SK-N-SH (cell line): ENCODE data around the gene IL9R.

Source experiments
- FOXM1 ChIP-seq: IDR thresholded peaks from 2 replicates; pipeline ENCODE4 v1.4.0; 2012; ENCODE audit warnings: low read depth, mild to moderate bottlenecking
- GABPA ChIP-seq: IDR thresholded peaks from 2 replicates; pipeline ENCODE4 v1.4.0; 2012; ENCODE audit warnings: low read depth, mild to moderate bottlenecking
- MXI1 ChIP-seq: IDR thresholded peaks from 2 replicates; pipeline ENCODE4 v1.6.1; 2012; ENCODE audit warnings: mild to moderate bottlenecking, low read depth, low read length, improper control_type of control experiment
- NRF1 ChIP-seq: IDR thresholded peaks from 2 replicates; pipeline ENCODE4 v1.6.1; 2012; ENCODE audit warnings: low read depth, mild to moderate bottlenecking, low read length
- POLR2AphosphoS5 ChIP-seq: IDR thresholded peaks from 2 replicates; pipeline ENCODE4 v1.6.1; 2012; ENCODE audit warnings: low read depth, low read length
- TF ChIP-seq, protein P1 (sequence below): fragments of 200-600 bp; sonication (generic); IDR thresholded peaks from 2 replicates; pipeline ENCODE4 v1.6.1; 2017; ENCODE audit warnings: antibody characterized with exemption, mild to moderate bottlenecking, moderate library complexity
- TF ChIP-seq, protein P2 (sequence below): IDR thresholded peaks from 2 replicates; pipeline ENCODE4 v1.6.1; 2012; ENCODE audit warnings: mild to moderate bottlenecking, low read depth, low read length, moderate library complexity

DNA sequence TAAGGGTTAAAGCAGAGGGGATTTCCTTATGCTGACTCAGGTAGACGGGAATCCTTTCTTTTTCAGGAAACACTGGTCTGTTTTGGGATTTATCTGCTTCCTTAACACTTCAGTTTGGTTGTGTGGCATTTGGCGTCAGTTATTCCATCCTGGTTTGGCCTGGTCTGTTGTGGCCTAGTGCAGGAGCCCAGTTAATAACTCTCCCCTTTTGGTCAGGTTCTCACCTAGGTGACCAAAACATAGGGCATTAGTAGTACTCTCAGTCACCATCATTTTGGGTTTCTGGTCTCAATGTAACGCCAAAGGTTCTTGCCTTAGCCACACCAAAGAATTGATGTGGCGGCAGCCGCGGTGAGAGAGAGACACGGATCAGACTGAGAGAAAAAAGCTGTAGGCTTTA is 39.7 kb upstream of the IL9R start:
- TF ChIP-seq, protein P1, sequence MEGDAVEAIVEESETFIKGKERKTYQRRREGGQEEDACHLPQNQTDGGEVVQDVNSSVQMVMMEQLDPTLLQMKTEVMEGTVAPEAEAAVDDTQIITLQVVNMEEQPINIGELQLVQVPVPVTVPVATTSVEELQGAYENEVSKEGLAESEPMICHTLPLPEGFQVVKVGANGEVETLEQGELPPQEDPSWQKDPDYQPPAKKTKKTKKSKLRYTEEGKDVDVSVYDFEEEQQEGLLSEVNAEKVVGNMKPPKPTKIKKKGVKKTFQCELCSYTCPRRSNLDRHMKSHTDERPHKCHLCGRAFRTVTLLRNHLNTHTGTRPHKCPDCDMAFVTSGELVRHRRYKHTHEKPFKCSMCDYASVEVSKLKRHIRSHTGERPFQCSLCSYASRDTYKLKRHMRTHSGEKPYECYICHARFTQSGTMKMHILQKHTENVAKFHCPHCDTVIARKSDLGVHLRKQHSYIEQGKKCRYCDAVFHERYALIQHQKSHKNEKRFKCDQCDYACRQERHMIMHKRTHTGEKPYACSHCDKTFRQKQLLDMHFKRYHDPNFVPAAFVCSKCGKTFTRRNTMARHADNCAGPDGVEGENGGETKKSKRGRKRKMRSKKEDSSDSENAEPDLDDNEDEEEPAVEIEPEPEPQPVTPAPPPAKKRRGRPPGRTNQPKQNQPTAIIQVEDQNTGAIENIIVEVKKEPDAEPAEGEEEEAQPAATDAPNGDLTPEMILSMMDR, result no peak
- no peak for TF ChIP-seq GABPA
- TF ChIP-seq, protein P2, sequence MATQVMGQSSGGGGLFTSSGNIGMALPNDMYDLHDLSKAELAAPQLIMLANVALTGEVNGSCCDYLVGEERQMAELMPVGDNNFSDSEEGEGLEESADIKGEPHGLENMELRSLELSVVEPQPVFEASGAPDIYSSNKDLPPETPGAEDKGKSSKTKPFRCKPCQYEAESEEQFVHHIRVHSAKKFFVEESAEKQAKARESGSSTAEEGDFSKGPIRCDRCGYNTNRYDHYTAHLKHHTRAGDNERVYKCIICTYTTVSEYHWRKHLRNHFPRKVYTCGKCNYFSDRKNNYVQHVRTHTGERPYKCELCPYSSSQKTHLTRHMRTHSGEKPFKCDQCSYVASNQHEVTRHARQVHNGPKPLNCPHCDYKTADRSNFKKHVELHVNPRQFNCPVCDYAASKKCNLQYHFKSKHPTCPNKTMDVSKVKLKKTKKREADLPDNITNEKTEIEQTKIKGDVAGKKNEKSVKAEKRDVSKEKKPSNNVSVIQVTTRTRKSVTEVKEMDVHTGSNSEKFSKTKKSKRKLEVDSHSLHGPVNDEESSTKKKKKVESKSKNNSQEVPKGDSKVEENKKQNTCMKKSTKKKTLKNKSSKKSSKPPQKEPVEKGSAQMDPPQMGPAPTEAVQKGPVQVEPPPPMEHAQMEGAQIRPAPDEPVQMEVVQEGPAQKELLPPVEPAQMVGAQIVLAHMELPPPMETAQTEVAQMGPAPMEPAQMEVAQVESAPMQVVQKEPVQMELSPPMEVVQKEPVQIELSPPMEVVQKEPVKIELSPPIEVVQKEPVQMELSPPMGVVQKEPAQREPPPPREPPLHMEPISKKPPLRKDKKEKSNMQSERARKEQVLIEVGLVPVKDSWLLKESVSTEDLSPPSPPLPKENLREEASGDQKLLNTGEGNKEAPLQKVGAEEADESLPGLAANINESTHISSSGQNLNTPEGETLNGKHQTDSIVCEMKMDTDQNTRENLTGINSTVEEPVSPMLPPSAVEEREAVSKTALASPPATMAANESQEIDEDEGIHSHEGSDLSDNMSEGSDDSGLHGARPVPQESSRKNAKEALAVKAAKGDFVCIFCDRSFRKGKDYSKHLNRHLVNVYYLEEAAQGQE, result no peak
- no peak for TF ChIP-seq POLR2AphosphoS5
- TF ChIP-seq FOXM1, result no peak
- TF ChIP-seq NRF1, result no peak
- TF ChIP-seq MXI1, result no peak
